WTC11 (cell line): ENCODE data around the gene ADCY3. TPM values are rescaled to one million over a fixed set of nuclear protein-coding genes. Genes with fewer than 3 reads are reported as not detected.

Experiments used
- ATAC-seq: fragments of 200-7000 bp; cut with Tn5 transposase; 2 replicates; pipeline ENCODE4 v1.10.0; 2021; ENCODE audit warnings: mild to moderate bottlenecking, moderate library complexity
- CTCF ChIA-PET: fragments of 300-600 bp; sonication (Branson Sonifier 250); formaldehyde crosslinking; loops from one replicate; lab custom pipeline; 2021; ENCODE audit warnings: antibody characterized with exemption; lab: Charles Lee
- POLR2A ChIA-PET: fragments of 350-600 bp; sonication (Branson Sonifier 250); formaldehyde crosslinking; loops from one replicate; lab custom pipeline; 2021; ENCODE audit warnings: antibody characterized with exemption; lab: Charles Lee
- DNase-seq: peaks from one replicate; pipeline ENCODE4 v3.0.0; 2021; ENCODE audit warnings: low spot score
- H3K27ac Mint-ChIP-seq: 2 replicates; pipeline ENCODE4 v1.8.0; 2021; ENCODE audit warnings: mixed read lengths
- H3K27me3 Mint-ChIP-seq: 2 replicates; pipeline ENCODE4 v1.8.0; 2021; ENCODE audit warnings: low read depth, mild to moderate bottlenecking, moderate library complexity, mixed read lengths
- H3K36me3 Mint-ChIP-seq: 2 replicates; pipeline ENCODE4 v1.8.0; 2021; ENCODE audit warnings: mixed read lengths
- H3K4me1 Mint-ChIP-seq: 2 replicates; pipeline ENCODE4 v1.8.0; 2022; ENCODE audit warnings: mixed read lengths
- H3K4me3 Mint-ChIP-seq: 2 replicates; pipeline ENCODE4 v1.8.0; 2021; ENCODE audit warnings: mild to moderate bottlenecking, moderate library complexity, mixed read lengths
- H3K9me3 Mint-ChIP-seq: 2 replicates; pipeline ENCODE4 v1.8.0; 2021; ENCODE audit warnings: mixed read lengths
- E2F1 ChIP-seq: sonication (generic); formaldehyde crosslinking; IDR thresholded peaks from 2 replicates; pipeline ENCODE4 v1.8.0; 2022; ENCODE audit warnings: mild to moderate bottlenecking, missing genetic modification reagents
- ELF4 ChIP-seq: sonication (generic); formaldehyde crosslinking; IDR thresholded peaks from 2 replicates; pipeline ENCODE4 v1.8.1; 2022; ENCODE audit warnings: low read depth, mild to moderate bottlenecking, moderate library complexity, missing genetic modification reagents
- EMX1 ChIP-seq: fragments of 250-450 bp; sonication (Bioruptor Pico); IDR thresholded peaks from 2 replicates; pipeline ENCODE4 v1.8.0; 2021; ENCODE audit warnings: mild to moderate bottlenecking
- FOXK1 ChIP-seq: sonication (generic); formaldehyde crosslinking; IDR thresholded peaks from 2 replicates; pipeline ENCODE4 v1.8.0; 2022; ENCODE audit warnings: mild to moderate bottlenecking, moderate library complexity, missing genetic modification reagents
- MAX ChIP-seq: sonication (generic); formaldehyde crosslinking; IDR thresholded peaks from 2 replicates; pipeline ENCODE4 v1.8.0; 2022; ENCODE audit warnings: mild to moderate bottlenecking, missing genetic modification reagents
- NFE2L1 ChIP-seq: sonication (generic); formaldehyde crosslinking; IDR thresholded peaks from 2 replicates; pipeline ENCODE4 v1.8.1; 2023; ENCODE audit warnings: missing genetic modification reagents
- NFYB ChIP-seq: sonication (generic); formaldehyde crosslinking; conservative IDR thresholded peaks from 2 replicates; pipeline ENCODE4 v1.8.0; 2022; ENCODE audit warnings: low read depth, missing genetic modification reagents
- STAT6 ChIP-seq: sonication (generic); formaldehyde crosslinking; conservative IDR thresholded peaks from 2 replicates; pipeline ENCODE4 v1.8.1; 2023; ENCODE audit warnings: mild to moderate bottlenecking, low read depth, missing genetic modification reagents, moderate library complexity
- ZNF232 ChIP-seq: sonication (generic); formaldehyde crosslinking; IDR thresholded peaks from 2 replicates; pipeline ENCODE4 v1.8.0; 2022; ENCODE audit warnings: mild to moderate bottlenecking, missing genetic modification reagents
- ZNF263 ChIP-seq: sonication (generic); formaldehyde crosslinking; IDR thresholded peaks from 2 replicates; pipeline ENCODE4 v1.8.1; 2022; ENCODE audit warnings: low read depth, mild to moderate bottlenecking, moderate library complexity, missing genetic modification reagents
- total RNA-seq: library from RNA; stranded (reverse); gene quantifications from 3 replicates; pipeline ENCODE4 v1.2.3, GENCODE V29; 2021
- TF ChIP-seq, protein P1 (sequence below): sonication (generic); formaldehyde crosslinking; IDR thresholded peaks from 2 replicates; pipeline ENCODE4 v1.8.1; 2022; ENCODE audit warnings: low read depth, missing genetic modification reagents, borderline replicate concordance
- TF ChIP-seq, protein P2 (sequence below): sonication (generic); formaldehyde crosslinking; IDR thresholded peaks from 2 replicates; pipeline ENCODE4 v1.8.1; 2022; ENCODE audit warnings: missing genetic modification reagents, borderline replicate concordance
- TF ChIP-seq, protein P3 (sequence below): sonication (generic); formaldehyde crosslinking; conservative IDR thresholded peaks from 2 replicates; pipeline ENCODE4 v1.8.1; 2022; ENCODE audit warnings: mild to moderate bottlenecking, missing genetic modification reagents
- TF ChIP-seq, protein P4 (sequence below): sonication (generic); formaldehyde crosslinking; IDR thresholded peaks from 2 replicates; pipeline ENCODE4 v1.8.1; 2022; ENCODE audit warnings: low read depth, mild to moderate bottlenecking, moderate library complexity, missing genetic modification reagents, borderline replicate concordance

The ADCY3 gene
- total RNA-seq, 1 experiment from 2014 or later, result 37.1 TPM

DNA sequence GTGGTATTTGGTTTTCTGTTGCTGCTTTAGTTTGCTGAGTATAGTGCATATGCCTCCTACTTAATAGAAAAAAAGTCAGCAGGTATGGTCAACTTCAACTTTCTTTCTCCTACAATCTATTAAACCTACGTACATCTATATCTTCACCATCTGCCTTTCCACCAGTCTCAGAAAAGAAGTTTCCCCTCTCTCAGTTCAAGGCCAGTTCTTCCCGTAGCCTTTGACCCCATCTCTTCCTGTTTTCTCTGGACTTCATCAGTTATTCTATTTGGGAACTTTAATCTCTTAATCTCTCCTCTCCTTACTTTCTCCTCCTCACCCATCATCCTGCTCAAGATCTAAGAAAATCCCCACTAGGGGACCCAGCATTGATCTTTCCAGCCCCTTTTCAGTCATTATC, 132.5 kb downstream of the ADCY3 start (continued):
- TF ChIP-seq, protein P1, sequence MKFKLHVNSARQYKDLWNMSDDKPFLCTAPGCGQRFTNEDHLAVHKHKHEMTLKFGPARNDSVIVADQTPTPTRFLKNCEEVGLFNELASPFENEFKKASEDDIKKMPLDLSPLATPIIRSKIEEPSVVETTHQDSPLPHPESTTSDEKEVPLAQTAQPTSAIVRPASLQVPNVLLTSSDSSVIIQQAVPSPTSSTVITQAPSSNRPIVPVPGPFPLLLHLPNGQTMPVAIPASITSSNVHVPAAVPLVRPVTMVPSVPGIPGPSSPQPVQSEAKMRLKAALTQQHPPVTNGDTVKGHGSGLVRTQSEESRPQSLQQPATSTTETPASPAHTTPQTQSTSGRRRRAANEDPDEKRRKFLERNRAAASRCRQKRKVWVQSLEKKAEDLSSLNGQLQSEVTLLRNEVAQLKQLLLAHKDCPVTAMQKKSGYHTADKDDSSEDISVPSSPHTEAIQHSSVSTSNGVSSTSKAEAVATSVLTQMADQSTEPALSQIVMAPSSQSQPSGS (CRISPR knock-in tag), result no peak
- TF ChIP-seq EMX1 (CRISPR knock-in tag) (no peak), STAT6 (no peak), NFYB (no peak), FOXK1 (CRISPR knock-in tag) (no peak), E2F1 (CRISPR knock-in tag) (no peak)
- TF ChIP-seq, protein P2, sequence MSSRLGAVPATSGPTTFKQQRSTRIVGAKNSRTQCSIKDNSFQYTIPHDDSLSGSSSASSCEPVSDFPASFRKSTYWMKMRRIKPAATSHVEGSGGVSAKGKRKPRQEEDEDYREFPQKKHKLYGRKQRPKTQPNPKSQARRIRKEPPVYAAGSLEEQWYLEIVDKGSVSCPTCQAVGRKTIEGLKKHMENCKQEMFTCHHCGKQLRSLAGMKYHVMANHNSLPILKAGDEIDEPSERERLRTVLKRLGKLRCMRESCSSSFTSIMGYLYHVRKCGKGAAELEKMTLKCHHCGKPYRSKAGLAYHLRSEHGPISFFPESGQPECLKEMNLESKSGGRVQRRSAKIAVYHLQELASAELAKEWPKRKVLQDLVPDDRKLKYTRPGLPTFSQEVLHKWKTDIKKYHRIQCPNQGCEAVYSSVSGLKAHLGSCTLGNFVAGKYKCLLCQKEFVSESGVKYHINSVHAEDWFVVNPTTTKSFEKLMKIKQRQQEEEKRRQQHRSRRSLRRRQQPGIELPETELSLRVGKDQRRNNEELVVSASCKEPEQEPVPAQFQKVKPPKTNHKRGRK (CRISPR knock-in tag), result no peak
- TF ChIP-seq, protein P3, sequence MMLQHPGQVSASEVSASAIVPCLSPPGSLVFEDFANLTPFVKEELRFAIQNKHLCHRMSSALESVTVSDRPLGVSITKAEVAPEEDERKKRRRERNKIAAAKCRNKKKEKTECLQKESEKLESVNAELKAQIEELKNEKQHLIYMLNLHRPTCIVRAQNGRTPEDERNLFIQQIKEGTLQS (CRISPR knock-in tag), result no peak

DNA sequence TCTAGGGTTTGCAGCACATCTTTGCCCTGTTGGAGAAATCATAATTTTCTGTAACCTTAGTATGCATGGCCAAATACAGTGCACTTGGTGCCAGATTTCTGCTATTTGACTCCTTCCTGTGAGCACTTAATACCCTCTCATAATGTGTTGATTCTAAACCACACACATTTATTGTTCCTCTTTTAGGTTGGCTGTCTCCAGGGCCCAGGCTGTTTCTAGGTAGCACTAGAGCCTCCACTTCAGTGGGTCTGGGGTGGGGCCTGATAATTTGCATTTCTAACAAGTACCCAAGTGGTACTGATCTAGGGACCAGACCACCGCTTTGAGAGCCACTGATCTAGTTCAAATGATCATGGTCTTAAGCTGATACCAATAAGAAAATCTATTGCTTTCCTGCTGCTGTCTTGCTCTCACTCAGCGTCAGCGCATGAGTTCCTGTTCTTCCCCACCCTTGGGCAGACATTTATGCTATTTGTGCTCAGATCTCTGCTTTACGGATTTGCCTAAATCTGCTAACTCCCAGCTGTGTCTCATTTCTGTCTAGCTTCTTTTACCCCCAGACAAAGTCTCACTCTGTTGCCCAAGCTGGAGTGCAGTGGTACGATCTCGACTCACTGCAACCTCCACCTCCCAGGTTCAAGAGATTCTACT, 134.2 kb downstream of the ADCY3 start:
- no peak for ATAC-seq
- Mint-ChIP-seq H3K27me3 (no peaks in the 10 kb centered on the region), H3K9me3 (peaks cover 1% of the 10 kb centered on the region; the same call in 1 of the 2 replicates)
- no peak for TF ChIP-seq MAX
- no peak for TF ChIP-seq NFE2L1 (CRISPR knock-in tag)
- TF ChIP-seq ZNF263 (CRISPR knock-in tag), result no peak
- TF ChIP-seq, protein P4, sequence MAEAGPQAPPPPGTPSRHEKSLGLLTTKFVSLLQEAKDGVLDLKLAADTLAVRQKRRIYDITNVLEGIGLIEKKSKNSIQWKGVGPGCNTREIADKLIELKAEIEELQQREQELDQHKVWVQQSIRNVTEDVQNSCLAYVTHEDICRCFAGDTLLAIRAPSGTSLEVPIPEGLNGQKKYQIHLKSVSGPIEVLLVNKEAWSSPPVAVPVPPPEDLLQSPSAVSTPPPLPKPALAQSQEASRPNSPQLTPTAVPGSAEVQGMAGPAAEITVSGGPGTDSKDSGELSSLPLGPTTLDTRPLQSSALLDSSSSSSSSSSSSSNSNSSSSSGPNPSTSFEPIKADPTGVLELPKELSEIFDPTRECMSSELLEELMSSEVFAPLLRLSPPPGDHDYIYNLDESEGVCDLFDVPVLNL (CRISPR knock-in tag), result no peak
- no peak for TF ChIP-seq E2F1 (CRISPR knock-in tag)
- no peak for TF ChIP-seq ZNF232 (CRISPR knock-in tag)
- no peak for TF ChIP-seq ELF4
- TF ChIP-seq, all 79 proteins: peak for 0
- POLR2A ChIA-PET, result interaction anchor here (0.6 kb wide), 1 partner anchor 397 kb away, joined by 3 read pairs; no protein-coding TSS in a partner anchor
- DNase-seq, result no peak
- no peak overlapping the region for H3K4me3 Mint-ChIP-seq
- H3K4me1 Mint-ChIP-seq, result peaks cover 9% of the 10 kb centered on the region
- CTCF ChIA-PET, result no interaction called here
- H3K36me3 Mint-ChIP-seq, result peaks cover 8% of the 10 kb centered on the region
- H3K27ac Mint-ChIP-seq, result no peak overlapping the region
